Neuronal stem cell (in vitro differentiated cells): Measurements from ENCODE around the gene DSE.
A peak's percentile ranks its signal among the peaks of the same experiment; 100 is the strongest.

ENCODE experiments used
- DNase-seq: peaks from one replicate; pipeline ENCODE4 v3.0.0-alpha.2; 2013; ENCODE audit warnings: low spot score
- H2AFZ ChIP-seq: one replicate; pipeline ENCODE4 v1.6.1; 2013; ENCODE audit warnings: mild to moderate bottlenecking, low read length, inconsistent platforms
- H2AK5ac ChIP-seq: 2 replicates; pipeline ENCODE4 v1.6.1; 2013; ENCODE audit warnings: low read depth, mild to moderate bottlenecking, inconsistent platforms, low read length, moderate library complexity, mixed read lengths
- H2BK120ac ChIP-seq: 2 replicates; pipeline ENCODE4 v1.6.1; 2013; ENCODE audit warnings: low read depth, mild to moderate bottlenecking, inconsistent platforms, low read length, moderate library complexity, mixed read lengths
- H2BK12ac ChIP-seq: one replicate; pipeline ENCODE4 v1.6.1; 2013; ENCODE audit warnings: low read length, inconsistent platforms
- H2BK15ac ChIP-seq: 2 replicates; pipeline ENCODE4 v1.6.1; 2013; ENCODE audit warnings: mild to moderate bottlenecking, low read length, inconsistent platforms, mixed read lengths
- H2BK5ac ChIP-seq: one replicate; pipeline ENCODE4 v1.6.1; 2013; ENCODE audit warnings: inconsistent platforms, mild to moderate bottlenecking, low read length, moderate library complexity
- H3K14ac ChIP-seq: one replicate; pipeline ENCODE4 v1.6.1; 2013; ENCODE audit warnings: low read length, inconsistent platforms
- H3K18ac ChIP-seq: 2 replicates; pipeline ENCODE4 v1.6.1; 2013; ENCODE audit warnings: low read length, inconsistent platforms
- H3K23ac ChIP-seq: 2 replicates; pipeline ENCODE4 v1.6.1; 2013; ENCODE audit warnings: low read depth, mild to moderate bottlenecking, mixed read lengths, low read length, inconsistent platforms; ENCODE audit not compliant: poor library complexity
- H3K27ac ChIP-seq: replicated peaks from 3 replicates; pipeline ENCODE4 v1.5.1; 2013; ENCODE audit warnings: low read length, inconsistent platforms
- H3K27me3 ChIP-seq, 3 experiments: 2 replicates each; pipeline ENCODE4 v1.6.1; 2013; ENCODE audit warnings: low read length in 3 of 3, mild to moderate bottlenecking in 2 of 3, inconsistent platforms in 1 of 3, low read depth in 1 of 3, mixed read lengths in 1 of 3, moderate library complexity in 1 of 3; ENCODE audit not compliant: control insufficient read depth in 3 of 3, insufficient read depth in 3 of 3
- H3K36me3 ChIP-seq, 2 donors: replicated peaks in 1 of 2; 2 replicates each; pipeline ENCODE4 v1.6.1; 2013; ENCODE audit warnings: low read length in 2 of 2; ENCODE audit not compliant: control insufficient read depth in 2 of 2, insufficient read depth in 2 of 2
- H3K4ac ChIP-seq: 2 replicates; pipeline ENCODE4 v1.6.1; 2013; ENCODE audit warnings: inconsistent platforms, mild to moderate bottlenecking, low read length, moderate library complexity
- H3K4me1 ChIP-seq, 2 donors: 1 replicate in 1 of 2; 2 replicates in 1 of 2; pipeline ENCODE4 v1.6.1; 2013; ENCODE audit warnings: low read length in 2 of 2, low read depth in 1 of 2; ENCODE audit not compliant: control insufficient read depth in 2 of 2, insufficient read depth in 1 of 2
- H3K4me2 ChIP-seq: one replicate; pipeline ENCODE4 v1.6.1; 2013; ENCODE audit warnings: mild to moderate bottlenecking, low read length, inconsistent platforms; ENCODE audit not compliant: insufficient read depth, poor library complexity, severe bottlenecking
- H3K4me3 ChIP-seq, 2 donors: 2 replicates each; pipeline ENCODE4 v1.5.1; 2013; ENCODE audit warnings: low read length in 2 of 2, mild to moderate bottlenecking in 2 of 2, inconsistent platforms in 1 of 2, moderate library complexity in 1 of 2
- H3K79me1 ChIP-seq: one replicate; pipeline ENCODE4 v1.6.1; 2013; ENCODE audit warnings: low read depth, mild to moderate bottlenecking, inconsistent platforms, low read length, moderate library complexity
- H3K9ac ChIP-seq: one replicate; pipeline ENCODE4 v1.6.1; 2013; ENCODE audit warnings: mild to moderate bottlenecking, low read depth, low read length, inconsistent platforms; ENCODE audit not compliant: poor library complexity
- H3K9me3 ChIP-seq, 2 donors: replicated peaks in 1 of 2; 2 replicates each; pipeline versions ENCODE3 to v1.6.1; 2013; ENCODE audit warnings: low read length in 2 of 2, mild to moderate bottlenecking in 2 of 2, inconsistent platforms in 1 of 2, low read depth in 1 of 2, mixed read lengths in 1 of 2, moderate library complexity in 1 of 2; ENCODE audit not compliant: control insufficient read depth in 2 of 2, insufficient read depth in 1 of 2
- H4K8ac ChIP-seq: one replicate; pipeline ENCODE4 v1.6.1; 2013; ENCODE audit warnings: low read depth, mild to moderate bottlenecking, inconsistent platforms, low read length, moderate library complexity
- H4K91ac ChIP-seq: one replicate; pipeline ENCODE4 v1.6.1; 2013; ENCODE audit warnings: low read length, low read depth, mild to moderate bottlenecking, inconsistent platforms; ENCODE audit not compliant: poor library complexity
- WGBS, 2 donors: extraction: QIAGEN DNeasy Blood & Tissue Kit; methylation state at CpG; one replicate each; pipeline ENCODE4 v1.1.7; 2013; ENCODE audit warnings: missing lambda C conversion rate in 2 of 2, mixed read lengths in 1 of 2; ENCODE audit not compliant: insufficient read length in 2 of 2, insufficient replicate concordance in 1 of 2; ENCODE audit errors: extremely low coverage in 2 of 2; 5-methylcytosine and 5-hydroxymethylcytosine counted together

The DSE gene

DNA sequence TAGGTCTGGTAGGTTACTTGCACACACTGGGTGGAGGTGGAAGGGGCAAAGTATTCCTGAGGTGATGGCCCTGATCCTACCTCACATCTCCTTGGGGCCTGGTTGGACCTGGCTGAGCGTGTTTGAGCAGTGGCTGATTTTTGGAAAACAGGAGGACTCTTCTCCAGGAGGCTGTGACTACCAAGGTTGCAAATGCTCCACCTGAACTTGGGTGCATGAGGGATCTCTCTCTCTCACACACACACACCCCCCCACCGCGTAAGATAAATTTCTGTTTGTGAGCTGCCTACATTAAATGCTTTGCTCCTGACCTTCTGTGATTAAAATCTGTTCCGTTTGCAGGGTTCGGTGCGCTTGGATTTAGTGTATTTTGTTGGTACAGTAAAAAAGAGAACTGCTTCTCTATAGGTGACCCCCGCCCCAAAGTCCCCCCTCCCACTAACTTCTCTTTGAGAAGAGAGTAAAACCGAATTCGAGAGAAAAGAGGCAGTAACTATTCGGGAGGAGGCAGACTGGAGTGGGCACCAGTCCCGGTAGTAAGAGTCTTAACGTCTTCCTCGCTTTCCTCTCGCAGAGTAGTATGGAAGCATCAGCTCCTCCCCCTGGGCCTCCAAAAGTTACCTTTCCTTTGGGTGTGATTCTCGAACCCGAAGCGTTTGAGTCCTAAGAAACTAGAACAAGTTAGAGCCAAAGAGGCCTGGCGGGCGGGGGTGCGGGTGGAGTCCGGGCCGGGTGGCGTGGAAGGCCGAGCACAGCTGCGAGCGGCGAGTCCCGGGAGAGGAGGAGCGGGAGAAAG is 585 bp upstream of the DSE start:
- no peak overlapping the region for H2BK120ac ChIP-seq
- H2AK5ac ChIP-seq: no peak overlapping the region
- no peak overlapping the region for H3K27ac ChIP-seq
- peak overlapping the region; percentile 69 to 81 for H3K4me3 ChIP-seq
- peak overlapping the region; percentile 76 for H3K4me2 ChIP-seq
- no peak overlapping the region for H3K23ac ChIP-seq
- no peak overlapping the region for H2BK12ac ChIP-seq
- H4K91ac ChIP-seq: no peak overlapping the region
- H3K79me1 ChIP-seq: peaks cover 2% of the 10 kb centered on the region
- WGBS, 2 donors: no CpG with 5 or more reads among the region's 29 CpGs
- H4K8ac ChIP-seq: peak overlapping the region; percentile 31
- no peak overlapping the region for H2BK15ac ChIP-seq
- no peaks in the 10 kb centered on the region for H3K36me3 ChIP-seq
- H3K27me3 ChIP-seq: no peaks in the 10 kb centered on the region
- no peak for DNase-seq
- H3K4ac ChIP-seq: no peak overlapping the region
- H3K4me1 ChIP-seq: peaks cover 0 to 2% of the 10 kb centered on the region in 2 donors
- H3K9me3 ChIP-seq: no peaks in the 10 kb centered on the region
- no peak overlapping the region for H2BK5ac ChIP-seq
- H3K18ac ChIP-seq: peak overlapping the region; percentile 99
- H2AFZ ChIP-seq: peak overlapping the region; percentile 97
- peak overlapping the region; percentile 28 for H3K14ac ChIP-seq
- H3K9ac ChIP-seq: peak overlapping the region; percentile 72

DNA sequence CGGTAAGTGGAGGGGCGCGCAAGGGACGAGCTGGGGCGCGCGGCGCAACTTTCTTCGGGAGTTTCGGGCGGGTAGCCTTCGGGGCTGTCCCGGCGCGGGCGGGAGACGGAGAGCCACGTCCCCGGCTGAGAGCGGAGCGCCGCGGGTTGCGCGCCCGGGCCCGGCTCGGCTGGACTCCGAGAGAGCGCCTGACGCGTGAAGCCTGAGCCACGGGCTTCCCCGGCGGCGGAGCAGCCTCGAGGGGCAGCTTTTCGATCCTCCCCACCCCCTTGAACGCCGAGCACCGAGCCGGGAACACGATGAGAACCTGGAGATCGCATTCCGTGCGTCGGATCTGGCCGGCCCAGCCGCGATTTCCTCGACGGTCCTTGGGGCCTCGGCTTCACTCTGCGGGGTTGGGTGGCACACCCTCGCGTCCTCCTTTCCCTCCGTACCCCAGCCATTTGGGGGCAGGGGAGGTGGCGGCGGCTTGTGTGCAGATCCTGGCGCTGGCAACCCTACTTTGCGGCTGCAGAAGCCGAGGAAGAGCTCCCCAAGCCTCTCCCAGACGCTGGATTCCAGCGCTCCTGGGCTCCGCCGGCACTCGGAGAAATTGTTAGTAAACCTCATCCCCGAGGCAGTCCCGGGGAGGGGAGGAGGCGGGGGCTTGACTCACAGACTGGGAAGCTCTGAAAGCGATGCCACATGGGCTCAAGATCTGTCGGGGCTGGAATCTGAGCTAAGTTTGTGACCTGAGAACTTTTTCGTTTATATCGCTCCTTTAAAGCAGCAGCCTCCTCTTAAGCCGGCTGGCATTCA is 572 bp downstream of the DSE start:
- Histone ChIP-seq H3K9ac (peak overlapping the region; percentile 96), H2BK120ac (peak overlapping the region; percentile 96), H3K14ac (peak overlapping the region; percentile 97), H3K18ac (peak overlapping the region; percentile 99), H3K23ac (peak overlapping the region; percentile 93), H3K9me3 (no peaks in the 10 kb centered on the region), H2BK12ac (no peak overlapping the region), H3K79me1 (peaks cover 2% of the 10 kb centered on the region), H2AK5ac (peak overlapping the region; percentile 63), H2AFZ (peak overlapping the region; percentile 97), H3K4me2 (peak overlapping the region; percentile 76), H3K27me3 (no peaks in the 10 kb centered on the region), H3K27ac (peak overlapping the region; percentile 75), H2BK5ac (peak overlapping the region; percentile 95), H3K4ac (peak overlapping the region; percentile 55), H3K36me3 (peaks cover 0 to 5% of the 10 kb centered on the region in 2 donors), H3K4me3 (peak overlapping the region; percentile 69 to 81), H2BK15ac (peak overlapping the region; percentile 79), H4K8ac (no peak overlapping the region), H4K91ac (peak overlapping the region; percentile 24), H3K4me1 (peaks cover 0 to 2% of the 10 kb centered on the region in 2 donors)
- no CpG with 5 or more reads among the region's 75 CpGs for WGBS, 2 donors
- peak; percentile 71 for DNase-seq

DNA sequence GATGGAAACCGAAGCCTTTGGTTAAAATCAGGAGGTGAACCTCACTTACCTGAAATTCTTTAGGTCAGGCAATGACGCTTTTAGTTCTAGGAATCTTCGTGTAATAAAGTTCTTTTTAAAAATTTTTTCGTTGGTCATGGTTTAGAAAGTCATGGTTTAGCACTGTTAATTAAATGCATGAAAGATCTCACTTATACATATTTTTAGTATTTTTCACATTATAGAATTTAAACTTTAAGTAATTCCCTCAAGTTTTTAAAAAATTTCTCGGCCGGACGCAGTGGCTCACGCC is 1.1 kb downstream of the DSE start:
- Histone ChIP-seq H3K4me3 (peak overlapping the region; percentile 69 to 81), H4K8ac (no peak overlapping the region), H2AFZ (peak overlapping the region; percentile 97), H3K23ac (no peak overlapping the region), H2BK5ac (no peak overlapping the region), H2BK120ac (no peak overlapping the region), H3K4me1 (peaks cover 0 to 2% of the 10 kb centered on the region in 2 donors), H2AK5ac (no peak overlapping the region), H3K9me3 (no peaks in the 10 kb centered on the region), H2BK15ac (no peak overlapping the region), H4K91ac (no peak overlapping the region), H3K4me2 (peak overlapping the region; percentile 76), H3K27me3 (no peaks in the 10 kb centered on the region), H3K27ac (peak overlapping the region; percentile 75), H2BK12ac (no peak overlapping the region), H3K4ac (no peak overlapping the region), H3K14ac (no peak overlapping the region), H3K18ac (no peak overlapping the region), H3K9ac (no peak overlapping the region), H3K36me3 (peaks cover 0 to 5% of the 10 kb centered on the region in 2 donors), H3K79me1 (peaks cover 2% of the 10 kb centered on the region)
- no CpG with 5 or more reads among the region's 8 CpGs for WGBS, 2 donors
- no peak for DNase-seq

DNA sequence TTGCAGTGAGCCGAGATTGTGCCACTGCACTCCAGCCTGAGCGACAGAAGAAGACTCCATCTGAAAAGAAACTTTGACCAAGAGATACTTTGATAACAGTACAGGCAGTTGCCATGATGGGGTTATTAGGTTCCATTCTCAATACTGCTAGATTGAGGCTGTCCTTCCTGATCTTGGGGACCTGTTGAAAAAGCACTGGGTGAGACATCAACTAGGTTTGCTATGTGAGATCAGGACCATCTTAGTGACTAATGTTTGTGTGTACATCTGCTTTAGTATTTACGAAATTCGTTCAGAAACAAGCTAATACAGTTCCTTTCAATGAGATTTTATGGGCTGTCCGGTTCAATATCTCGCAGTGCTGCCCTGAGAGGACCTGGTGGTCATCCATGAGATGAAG is 2.6 kb downstream of the DSE start:
- H3K27ac ChIP-seq: no peak overlapping the region
- no peak overlapping the region for H4K8ac ChIP-seq
- no peak overlapping the region for H4K91ac ChIP-seq
- H3K79me1 ChIP-seq: peaks cover 2% of the 10 kb centered on the region
- peaks cover 0 to 5% of the 10 kb centered on the region in 2 donors for H3K36me3 ChIP-seq
- H3K4ac ChIP-seq: no peak overlapping the region
- no CpG with 5 or more reads among the region's 6 CpGs for WGBS, 2 donors
- no peaks in the 10 kb centered on the region for H3K9me3 ChIP-seq
- no peak for DNase-seq
- no peak overlapping the region for H3K9ac ChIP-seq
- no peak overlapping the region for H2BK12ac ChIP-seq
- H2BK15ac ChIP-seq: no peak overlapping the region
- no peak overlapping the region for H2BK5ac ChIP-seq
- H3K23ac ChIP-seq: no peak overlapping the region
- no peak overlapping the region for H2AFZ ChIP-seq
- no peak overlapping the region for H3K18ac ChIP-seq
- H3K27me3 ChIP-seq: no peaks in the 10 kb centered on the region
- peaks cover 0 to 2% of the 10 kb centered on the region in 2 donors for H3K4me1 ChIP-seq
- H3K4me2 ChIP-seq: no peak overlapping the region
- no peak overlapping the region for H2BK120ac ChIP-seq
- H3K14ac ChIP-seq: no peak overlapping the region
- H2AK5ac ChIP-seq: no peak overlapping the region
- no peak overlapping the region for H3K4me3 ChIP-seq
